Subcutaneous adipose tissue (tissue), 4 donors: ENCODE results near the gene ELOVL6. TPM values are rescaled to one million over a fixed set of nuclear protein-coding genes. Genes with fewer than 3 reads are reported as not detected.

Experiments used
- CTCF ChIP-seq: fragments of 450-650 bp; IDR thresholded peaks from one replicate; pipeline ENCODE4 v1.5.1; 2016; ENCODE audit warnings: low read depth, mild to moderate bottlenecking, control low read depth, antibody characterized with exemption, moderate library complexity
- total RNA-seq, 4 donors: library from RNA; depleted of rRNA; stranded (reverse); fragments of >200 nt; gene quantifications; one replicate each; pipeline ENCODE4 v1.1.0, GENCODE V29; 2016

The ELOVL6 gene
- total RNA-seq, 4 donors from 2014 or later: 1.8 to 10.7 (median 2.7) TPM

- TF ChIP-seq CTCF: no peak
Observed at GRCh38 chr4:110202024-110202423, 3.6 kb upstream of the ELOVL6 start.

- no peak for TF ChIP-seq CTCF
Observed at GRCh38 chr4:110201502-110201901, 3.1 kb upstream of the ELOVL6 start.

- TF ChIP-seq CTCF: no peak
Observed at GRCh38 chr4:110200689-110201088, 2.3 kb upstream of the ELOVL6 start.

GRCh38 chr4:110198049-110198434 lies 373 bp downstream of the ELOVL6 start:
- TF ChIP-seq CTCF: no peak

GRCh38 chr4:110197529-110198042 lies 829 bp downstream of the ELOVL6 start:
- TF ChIP-seq CTCF: no peak

GRCh38 chr4:110196871-110197528 lies 1.4 kb downstream of the ELOVL6 start:
- TF ChIP-seq CTCF: no peak

GRCh38 chr4:110196206-110196870 lies 2.1 kb downstream of the ELOVL6 start:
- no peak for TF ChIP-seq CTCF
